Upper lobe of right lung (tissue), 1 donor: ENCODE data around the gene PM20D2. TPM values are rescaled to one million over a fixed set of nuclear protein-coding genes. Genes with fewer than 3 reads are reported as not detected.

Experiments used
- ATAC-seq: fragments of 200-7000 bp; cut with Tn5 transposase; one replicate; pipeline ENCODE4 v1.9.1; 2020; ENCODE audit warnings: mild to moderate bottlenecking, moderate library complexity
- DNase-seq: peaks from one replicate; pipeline ENCODE4 v3.0.0-alpha.2; 2020
- H3K27ac ChIP-seq: fragments of 200-600 bp; one replicate; pipeline ENCODE4 v1.8.0; 2022
- H3K27me3 ChIP-seq: fragments of 200-600 bp; one replicate; pipeline ENCODE4 v1.8.0; 2022; ENCODE audit warnings: mild to moderate bottlenecking
- H3K36me3 ChIP-seq: fragments of 200-600 bp; one replicate; pipeline ENCODE4 v1.8.0; 2022
- H3K4me1 ChIP-seq: fragments of 200-600 bp; one replicate; pipeline ENCODE4 v1.8.0; 2022
- H3K4me3 ChIP-seq: fragments of 200-600 bp; one replicate; pipeline ENCODE4 v1.8.0; 2022; ENCODE audit warnings: mild to moderate bottlenecking
- H3K9me3 ChIP-seq: fragments of 200-600 bp; one replicate; pipeline ENCODE4 v1.8.0; 2022
- intact Hi-C: fragments of 100-400 bp; cut with DNase I; formaldehyde crosslinking; loops from one replicate; pipeline ENCODE4 v1.11.0; 2022
- total RNA-seq: library from RNA; stranded (reverse); fragmentation: NEBNext Ultra II Directional; extraction: Animal tissue kit (Norgen Biotek cat#: 25700); gene quantifications from one replicate; pipeline ENCODE4 v1.2.1, GENCODE V29; 2021
- TF ChIP-seq, protein P1 (sequence below): fragments of 200-600 bp; IDR thresholded peaks from one replicate; pipeline ENCODE4 v1.8.0; 2022; ENCODE audit warnings: antibody characterized with exemption
- donor health status: DM: no; HTN: yes; CAD: no; lungs with severe emphysema.

PM20D2 gene
- total RNA-seq, 1 donor from 2014 or later: 7.1 TPM

DNA sequence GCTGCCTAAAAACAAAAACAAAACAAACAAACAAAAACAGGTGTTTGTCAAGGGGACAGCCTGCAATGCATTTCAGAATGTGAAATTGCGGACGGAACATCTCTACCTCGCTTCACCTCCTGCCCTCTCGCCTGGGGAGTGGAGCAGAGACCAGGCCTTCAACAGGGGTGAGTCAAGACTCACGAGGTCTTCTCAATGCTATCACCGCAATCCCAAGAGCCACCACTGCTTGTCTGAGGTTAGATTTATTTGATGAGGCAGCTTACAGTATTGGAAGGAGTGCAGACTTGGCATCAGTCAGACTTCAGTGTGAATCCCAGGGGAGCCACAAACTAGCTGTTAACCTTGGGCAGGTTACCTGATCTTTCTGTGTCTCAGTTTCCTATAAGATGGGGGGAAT lies 63.6 kb downstream of the PM20D2 start:
- ATAC-seq (no peak), DNase-seq (no peak)
- H3K4me3 ChIP-seq: no peak overlapping the region
- intact Hi-C loops: no loop called here
- TF ChIP-seq, protein P1, sequence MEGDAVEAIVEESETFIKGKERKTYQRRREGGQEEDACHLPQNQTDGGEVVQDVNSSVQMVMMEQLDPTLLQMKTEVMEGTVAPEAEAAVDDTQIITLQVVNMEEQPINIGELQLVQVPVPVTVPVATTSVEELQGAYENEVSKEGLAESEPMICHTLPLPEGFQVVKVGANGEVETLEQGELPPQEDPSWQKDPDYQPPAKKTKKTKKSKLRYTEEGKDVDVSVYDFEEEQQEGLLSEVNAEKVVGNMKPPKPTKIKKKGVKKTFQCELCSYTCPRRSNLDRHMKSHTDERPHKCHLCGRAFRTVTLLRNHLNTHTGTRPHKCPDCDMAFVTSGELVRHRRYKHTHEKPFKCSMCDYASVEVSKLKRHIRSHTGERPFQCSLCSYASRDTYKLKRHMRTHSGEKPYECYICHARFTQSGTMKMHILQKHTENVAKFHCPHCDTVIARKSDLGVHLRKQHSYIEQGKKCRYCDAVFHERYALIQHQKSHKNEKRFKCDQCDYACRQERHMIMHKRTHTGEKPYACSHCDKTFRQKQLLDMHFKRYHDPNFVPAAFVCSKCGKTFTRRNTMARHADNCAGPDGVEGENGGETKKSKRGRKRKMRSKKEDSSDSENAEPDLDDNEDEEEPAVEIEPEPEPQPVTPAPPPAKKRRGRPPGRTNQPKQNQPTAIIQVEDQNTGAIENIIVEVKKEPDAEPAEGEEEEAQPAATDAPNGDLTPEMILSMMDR: no peak
- no peaks in the 10 kb centered on the region for H3K27me3 ChIP-seq
- no peak overlapping the region for H3K27ac ChIP-seq
- no peaks in the 10 kb centered on the region for H3K36me3 ChIP-seq
- H3K4me1 ChIP-seq: no peaks in the 10 kb centered on the region
- H3K9me3 ChIP-seq: no peaks in the 10 kb centered on the region

DNA sequence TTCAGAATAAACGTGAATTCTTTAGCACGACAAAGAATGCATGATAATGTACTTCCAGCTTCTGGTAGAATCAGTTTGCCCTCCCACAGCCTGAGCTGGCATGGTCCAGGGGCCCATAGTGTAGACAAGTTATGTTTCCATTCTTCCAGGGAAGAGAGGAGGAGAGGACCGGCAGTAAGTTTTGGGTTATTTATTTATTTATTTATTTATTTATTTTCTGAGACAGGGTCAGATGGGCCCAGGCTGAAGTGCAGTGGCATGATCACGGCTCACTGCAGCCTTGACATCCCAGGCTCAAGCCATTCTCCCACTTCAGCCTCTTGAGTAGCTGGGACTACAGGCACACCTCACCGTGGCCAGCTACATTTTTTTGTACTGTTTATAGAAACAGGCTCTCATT lies 66.6 kb downstream of the PM20D2 start:
- H3K27ac ChIP-seq: no peak overlapping the region

DNA sequence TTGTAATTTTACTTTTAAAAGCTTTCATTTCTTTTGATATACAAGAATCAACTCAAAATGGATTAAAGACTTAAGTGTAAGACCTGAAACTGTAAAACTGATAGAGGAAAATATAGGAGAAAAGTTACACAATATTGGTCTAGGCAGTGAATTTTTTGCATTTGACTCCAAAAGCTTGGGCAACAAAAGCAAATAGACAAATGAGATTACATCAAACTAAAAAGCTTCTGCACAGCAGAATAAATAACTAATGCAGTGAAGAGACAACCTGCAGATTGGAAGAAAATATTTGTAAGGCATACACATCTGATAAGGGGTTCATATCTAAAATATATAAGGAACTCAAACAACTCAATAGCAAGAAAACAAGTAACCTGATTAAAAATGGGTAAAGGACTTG lies 68.3 kb downstream of the PM20D2 start:
- no peak overlapping the region for H3K4me3 ChIP-seq
- TF ChIP-seq, protein P1: no peak
- H3K36me3 ChIP-seq: no peaks in the 10 kb centered on the region
- intact Hi-C loops: no loop called here
- no peaks in the 10 kb centered on the region for H3K27me3 ChIP-seq
- no peaks in the 10 kb centered on the region for H3K9me3 ChIP-seq
- no peak for ATAC-seq
- DNase-seq: no peak
- H3K4me1 ChIP-seq: no peaks in the 10 kb centered on the region
- H3K27ac ChIP-seq: no peak overlapping the region

More for the DNA sequence above, 66.6 kb downstream of the PM20D2 start:
- Histone ChIP-seq H3K4me3 (no peak overlapping the region), H3K27me3 (no peaks in the 10 kb centered on the region), H3K4me1 (no peaks in the 10 kb centered on the region), H3K36me3 (no peaks in the 10 kb centered on the region), H3K9me3 (no peaks in the 10 kb centered on the region)
- DNase-seq: no peak
- intact Hi-C loops: no loop called here
- TF ChIP-seq, protein P1: no peak
- no peak for ATAC-seq

Other genes with a start within 250 kb of the PM20D2 start
- gene RNGTT, start 182.4 kb upstream of the PM20D2 start, total RNA-seq: 12.3 TPM
- gene PNRC1, start 65.3 kb upstream of the PM20D2 start, total RNA-seq: 183 TPM
- not detected for gene SRSF12, start 28.0 kb upstream of the PM20D2 start, total RNA-seq
- not detected for gene GABRR1, start 71.3 kb downstream of the PM20D2 start, total RNA-seq
- gene GABRR2, start 169.2 kb downstream of the PM20D2 start, total RNA-seq: 1.4 TPM
- gene UBE2J1, start 206.7 kb downstream of the PM20D2 start, total RNA-seq: 42.7 TPM